ENCODE data around the gene MRPS2.

DNA sequence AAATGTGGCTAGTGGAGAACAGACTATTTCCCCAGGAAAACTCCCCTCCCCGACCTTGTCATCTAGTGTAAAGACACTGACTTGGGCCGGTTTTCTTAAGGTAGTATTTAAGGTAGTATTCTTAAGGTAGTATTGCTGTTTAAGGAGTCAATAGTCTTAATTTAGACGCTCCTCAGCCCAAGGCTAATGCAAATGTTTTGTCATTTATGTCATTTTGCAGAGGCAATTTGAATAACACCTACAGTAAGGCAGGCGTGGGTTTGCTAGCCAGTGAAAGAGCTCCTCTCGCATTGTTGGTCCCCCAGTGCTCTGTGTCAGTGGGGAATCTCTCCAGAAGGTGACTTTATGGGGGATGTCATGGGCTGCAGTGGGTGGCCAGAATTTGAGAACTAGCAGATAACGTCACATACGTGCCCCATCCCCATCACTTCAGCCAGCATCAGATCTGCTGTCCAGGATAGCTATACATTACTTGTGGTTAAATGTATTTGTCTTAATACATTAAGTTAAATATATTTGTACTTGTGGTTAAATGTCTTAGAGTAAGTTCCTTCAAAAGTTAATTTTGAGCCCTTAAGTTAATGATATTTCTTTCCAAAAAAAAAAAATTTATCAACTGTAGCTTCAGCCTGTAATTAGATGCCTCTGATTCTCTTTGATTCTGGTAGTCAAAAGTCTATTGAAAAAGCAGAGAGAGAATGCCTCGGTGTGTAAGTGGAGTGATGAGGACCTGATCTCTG is 18.3 kb upstream of the MRPS2 start:
- TF ChIP-seq, protein P1, sequence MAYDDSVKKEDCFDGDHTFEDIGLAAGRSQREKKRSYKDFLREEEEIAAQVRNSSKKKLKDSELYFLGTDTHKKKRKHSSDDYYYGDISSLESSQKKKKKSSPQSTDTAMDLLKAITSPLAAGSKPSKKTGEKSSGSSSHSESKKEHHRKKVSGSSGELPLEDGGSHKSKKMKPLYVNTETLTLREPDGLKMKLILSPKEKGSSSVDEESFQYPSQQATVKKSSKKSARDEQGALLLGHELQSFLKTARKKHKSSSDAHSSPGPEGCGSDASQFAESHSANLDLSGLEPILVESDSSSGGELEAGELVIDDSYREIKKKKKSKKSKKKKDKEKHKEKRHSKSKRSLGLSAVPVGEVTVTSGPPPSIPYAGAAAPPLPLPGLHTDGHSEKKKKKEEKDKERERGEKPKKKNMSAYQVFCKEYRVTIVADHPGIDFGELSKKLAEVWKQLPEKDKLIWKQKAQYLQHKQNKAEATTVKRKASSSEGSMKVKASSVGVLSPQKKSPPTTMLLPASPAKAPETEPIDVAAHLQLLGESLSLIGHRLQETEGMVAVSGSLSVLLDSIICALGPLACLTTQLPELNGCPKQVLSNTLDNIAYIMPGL (CRISPR knock-in tag; IDR thresholded peaks at IDR 0.05): no peak
- TF ChIP-seq, protein P2, sequence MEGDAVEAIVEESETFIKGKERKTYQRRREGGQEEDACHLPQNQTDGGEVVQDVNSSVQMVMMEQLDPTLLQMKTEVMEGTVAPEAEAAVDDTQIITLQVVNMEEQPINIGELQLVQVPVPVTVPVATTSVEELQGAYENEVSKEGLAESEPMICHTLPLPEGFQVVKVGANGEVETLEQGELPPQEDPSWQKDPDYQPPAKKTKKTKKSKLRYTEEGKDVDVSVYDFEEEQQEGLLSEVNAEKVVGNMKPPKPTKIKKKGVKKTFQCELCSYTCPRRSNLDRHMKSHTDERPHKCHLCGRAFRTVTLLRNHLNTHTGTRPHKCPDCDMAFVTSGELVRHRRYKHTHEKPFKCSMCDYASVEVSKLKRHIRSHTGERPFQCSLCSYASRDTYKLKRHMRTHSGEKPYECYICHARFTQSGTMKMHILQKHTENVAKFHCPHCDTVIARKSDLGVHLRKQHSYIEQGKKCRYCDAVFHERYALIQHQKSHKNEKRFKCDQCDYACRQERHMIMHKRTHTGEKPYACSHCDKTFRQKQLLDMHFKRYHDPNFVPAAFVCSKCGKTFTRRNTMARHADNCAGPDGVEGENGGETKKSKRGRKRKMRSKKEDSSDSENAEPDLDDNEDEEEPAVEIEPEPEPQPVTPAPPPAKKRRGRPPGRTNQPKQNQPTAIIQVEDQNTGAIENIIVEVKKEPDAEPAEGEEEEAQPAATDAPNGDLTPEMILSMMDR (IDR thresholded peaks at IDR 0.05): no peak
- TF ChIP-seq IRF2 (CRISPR knock-in tag; IDR thresholded peaks at IDR 0.05; ENCODE audit: borderline replicate concordance, low read depth) (no peak), ZNF263 (CRISPR knock-in tag; IDR thresholded peaks at IDR 0.05; ENCODE audit: low read depth) (no peak), ZNF423 (CRISPR knock-in tag; IDR thresholded peaks at IDR 0.05) (no peak), SP1 (CRISPR knock-in tag; conservative IDR thresholded peaks at IDR 0.05) (no peak), TCF7 (CRISPR knock-in tag; IDR thresholded peaks at IDR 0.05; ENCODE audit: low read depth) (no peak)
- TF ChIP-seq, protein P3, sequence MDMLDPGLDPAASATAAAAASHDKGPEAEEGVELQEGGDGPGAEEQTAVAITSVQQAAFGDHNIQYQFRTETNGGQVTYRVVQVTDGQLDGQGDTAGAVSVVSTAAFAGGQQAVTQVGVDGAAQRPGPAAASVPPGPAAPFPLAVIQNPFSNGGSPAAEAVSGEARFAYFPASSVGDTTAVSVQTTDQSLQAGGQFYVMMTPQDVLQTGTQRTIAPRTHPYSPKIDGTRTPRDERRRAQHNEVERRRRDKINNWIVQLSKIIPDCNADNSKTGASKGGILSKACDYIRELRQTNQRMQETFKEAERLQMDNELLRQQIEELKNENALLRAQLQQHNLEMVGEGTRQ (CRISPR knock-in tag; IDR thresholded peaks at IDR 0.05): no peak
- TF ChIP-seq, protein P4, sequence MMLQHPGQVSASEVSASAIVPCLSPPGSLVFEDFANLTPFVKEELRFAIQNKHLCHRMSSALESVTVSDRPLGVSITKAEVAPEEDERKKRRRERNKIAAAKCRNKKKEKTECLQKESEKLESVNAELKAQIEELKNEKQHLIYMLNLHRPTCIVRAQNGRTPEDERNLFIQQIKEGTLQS (CRISPR knock-in tag; conservative IDR thresholded peaks at IDR 0.05): no peak
- TF ChIP-seq, protein P5, sequence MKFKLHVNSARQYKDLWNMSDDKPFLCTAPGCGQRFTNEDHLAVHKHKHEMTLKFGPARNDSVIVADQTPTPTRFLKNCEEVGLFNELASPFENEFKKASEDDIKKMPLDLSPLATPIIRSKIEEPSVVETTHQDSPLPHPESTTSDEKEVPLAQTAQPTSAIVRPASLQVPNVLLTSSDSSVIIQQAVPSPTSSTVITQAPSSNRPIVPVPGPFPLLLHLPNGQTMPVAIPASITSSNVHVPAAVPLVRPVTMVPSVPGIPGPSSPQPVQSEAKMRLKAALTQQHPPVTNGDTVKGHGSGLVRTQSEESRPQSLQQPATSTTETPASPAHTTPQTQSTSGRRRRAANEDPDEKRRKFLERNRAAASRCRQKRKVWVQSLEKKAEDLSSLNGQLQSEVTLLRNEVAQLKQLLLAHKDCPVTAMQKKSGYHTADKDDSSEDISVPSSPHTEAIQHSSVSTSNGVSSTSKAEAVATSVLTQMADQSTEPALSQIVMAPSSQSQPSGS (CRISPR knock-in tag; IDR thresholded peaks at IDR 0.05; ENCODE audit: borderline replicate concordance, low read depth): no peak
- TF ChIP-seq, protein P6, sequence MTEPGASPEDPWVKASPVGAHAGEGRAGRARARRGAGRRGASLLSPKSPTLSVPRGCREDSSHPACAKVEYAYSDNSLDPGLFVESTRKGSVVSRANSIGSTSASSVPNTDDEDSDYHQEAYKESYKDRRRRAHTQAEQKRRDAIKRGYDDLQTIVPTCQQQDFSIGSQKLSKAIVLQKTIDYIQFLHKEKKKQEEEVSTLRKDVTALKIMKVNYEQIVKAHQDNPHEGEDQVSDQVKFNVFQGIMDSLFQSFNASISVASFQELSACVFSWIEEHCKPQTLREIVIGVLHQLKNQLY (CRISPR knock-in tag; IDR thresholded peaks at IDR 0.05): no peak

Data from WTC11 (cell line).